Activated CD4-positive, CD25-positive, alpha-beta regulatory T cell treated with anti-CD3 and anti-CD28 coated beads, Interleukin-2, amount 50 U/mL, for 72 hours (primary cell): Measurements from ENCODE around the gene AKAP1.
A peak's percentile ranks its signal among the peaks of the same experiment; 100 is the strongest.
"Not testable (repeated sequence)": the region's sequence is repeated elsewhere in the genome, so short reads cannot be mapped to it uniquely, and the experiment has no call there.

Experiments
- DNase-seq: peaks from one replicate; pipeline ENCODE4 v3.0.0; 2021

AKAP1 gene

GRCh38 chr17:57078274-57078673 is 6.8 kb upstream of the AKAP1 start:
- no peak for DNase-seq

GRCh38 chr17:57080718-57081117 is 4.3 kb upstream of the AKAP1 start:
- DNase-seq = no peak

DNA sequence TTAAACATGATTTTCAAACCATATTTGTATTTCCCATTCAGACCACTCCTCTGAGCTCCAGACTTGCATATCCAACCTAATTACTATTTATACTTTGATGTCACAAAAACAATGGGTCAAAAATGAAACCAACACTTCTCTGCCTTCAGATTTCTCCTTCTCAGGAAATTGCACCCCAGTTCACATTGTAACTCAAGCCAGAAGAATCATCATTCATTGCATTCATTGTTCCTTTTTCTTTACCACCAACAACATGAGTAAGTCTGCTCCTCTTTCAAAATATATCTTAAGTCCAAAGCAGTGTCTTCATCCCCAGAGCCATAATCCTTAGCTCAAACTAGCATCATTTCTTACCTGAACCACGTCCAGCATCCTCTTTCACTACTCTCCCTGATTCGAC is 2.6 kb upstream of the AKAP1 start:
- DNase-seq = no peak

- DNase-seq = no peak
Measured at GRCh38 chr17:57084361-57084801, 665 bp upstream of the AKAP1 start.

GRCh38 chr17:57085448-57086068 is 512 bp downstream of the AKAP1 start:
- no peak for DNase-seq

DNA sequence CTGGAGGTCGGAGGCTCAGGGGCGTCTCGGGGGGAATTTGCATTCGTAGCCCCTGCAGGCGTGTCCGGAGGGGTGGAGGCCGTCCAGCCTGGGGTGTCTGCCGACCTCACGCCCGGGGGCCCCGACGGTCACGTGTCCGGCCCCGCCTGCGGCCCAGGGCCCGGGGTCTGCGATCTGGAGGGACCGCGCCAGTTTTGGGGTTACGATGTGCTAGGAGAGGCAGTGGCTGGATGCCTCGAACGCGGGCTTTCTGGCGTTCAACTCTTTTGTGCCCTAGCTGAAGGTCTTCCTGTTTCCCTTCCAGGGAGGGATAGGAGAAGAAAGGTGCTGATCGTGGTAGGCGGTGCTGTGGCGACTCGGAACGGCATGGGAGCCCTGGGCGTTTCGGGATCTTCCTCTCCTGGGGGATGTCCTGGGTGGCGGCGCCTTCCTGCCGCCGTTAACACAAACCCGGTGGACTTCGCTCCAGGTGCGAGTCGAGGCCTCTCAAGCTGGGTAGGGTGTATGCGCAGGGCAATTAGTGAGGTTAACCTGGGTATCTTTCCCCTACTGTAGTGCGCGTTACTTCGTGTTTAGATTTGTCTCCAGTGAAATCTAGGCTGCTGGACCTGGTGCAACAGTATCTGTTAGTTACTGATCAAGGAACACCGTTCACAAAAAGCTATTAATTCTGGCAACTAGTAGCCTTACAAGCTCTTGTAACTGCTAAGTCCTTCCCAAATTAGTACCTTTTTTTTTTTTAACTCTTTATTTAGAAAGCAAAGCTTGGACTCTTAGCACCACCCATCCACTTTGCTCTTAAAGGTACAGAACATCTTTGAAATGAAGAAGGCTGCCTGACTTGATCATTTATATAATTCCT is 1.3 kb downstream of the AKAP1 start:
- peak; percentile 41 for DNase-seq

GRCh38 chr17:57088298-57088697 is 3.3 kb downstream of the AKAP1 start:
- DNase-seq = no peak

GRCh38 chr17:57089391-57089790 is 4.3 kb downstream of the AKAP1 start:
- DNase-seq = no peak

DNA sequence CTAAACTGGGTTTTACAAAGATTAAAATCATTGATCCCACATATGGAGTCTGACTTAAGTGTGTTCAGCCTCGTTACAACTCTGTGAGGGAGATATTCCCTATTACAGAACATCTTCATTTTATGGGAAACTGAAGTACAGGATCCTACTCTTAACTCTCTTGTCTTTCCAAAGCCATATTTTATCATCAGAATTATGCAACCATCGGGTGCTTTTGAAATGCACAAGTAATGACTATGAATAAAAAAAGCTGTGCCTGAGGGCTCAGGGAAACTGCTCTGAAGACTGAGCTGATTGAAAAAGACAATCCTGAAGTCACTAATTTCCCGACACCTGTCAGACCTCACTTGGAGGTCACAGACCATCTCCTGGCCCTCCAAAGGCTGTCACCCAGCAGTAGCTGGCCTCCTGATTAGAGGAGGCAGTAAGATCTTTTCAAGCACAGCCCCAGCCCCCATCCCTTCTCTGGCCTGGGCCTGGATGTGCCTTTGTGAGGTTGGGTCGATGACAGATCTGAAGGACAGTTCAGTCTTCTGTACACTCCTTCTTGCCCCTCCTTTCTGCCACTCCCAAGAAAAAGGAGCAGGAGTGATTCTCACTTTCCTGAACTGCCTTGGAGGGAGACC is 5.6 kb downstream of the AKAP1 start:
- DNase-seq = no peak

DNA sequence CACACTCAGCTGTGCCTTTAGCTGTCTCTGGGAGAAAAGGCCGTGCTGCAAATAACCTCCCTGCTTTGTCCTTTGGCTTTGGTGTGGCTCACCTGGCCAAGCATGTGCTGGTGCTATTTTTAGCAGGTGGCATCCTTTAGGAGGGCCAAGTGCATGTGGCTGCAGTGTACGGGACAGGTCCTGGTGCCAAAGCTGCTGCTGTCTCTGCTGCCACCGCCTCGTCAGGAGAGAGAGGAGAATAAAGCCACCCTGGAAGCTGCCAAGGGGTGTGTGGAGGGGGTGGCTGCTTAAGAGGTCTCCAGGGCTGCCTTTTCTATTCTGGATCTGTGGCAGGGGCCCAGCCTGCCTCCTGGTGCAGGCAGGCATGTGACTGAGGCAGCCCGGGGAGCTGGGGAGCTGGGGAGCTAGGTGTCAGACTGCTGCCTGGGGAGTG is 6.2 kb downstream of the AKAP1 start:
- no peak for DNase-seq

GRCh38 chr17:57092171-57092570 is 7.1 kb downstream of the AKAP1 start:
- DNase-seq = no peak

DNA sequence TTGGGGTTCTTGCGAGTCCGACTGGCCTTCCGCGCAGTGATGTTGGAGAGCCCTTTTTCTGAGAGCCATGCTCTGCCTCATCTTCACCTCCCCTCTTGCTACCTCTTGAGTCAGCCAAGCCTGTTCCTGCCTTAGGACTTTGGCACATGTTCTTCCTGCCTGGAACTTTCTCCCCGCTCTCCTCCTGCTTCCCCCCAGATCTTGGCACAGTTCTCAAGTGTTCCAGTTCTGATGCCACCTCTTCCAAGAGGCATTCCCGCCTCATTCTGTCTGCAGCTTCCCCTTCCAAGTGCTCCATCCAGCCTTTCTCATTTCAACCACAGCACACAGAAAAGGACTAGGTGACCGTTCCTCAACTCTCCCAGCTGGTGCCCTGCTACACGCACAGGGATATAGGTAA is 7.7 kb downstream of the AKAP1 start:
- DNase-seq = no peak

- no peak for DNase-seq
Measured at GRCh38 chr17:57096472-57097202, 11.6 kb downstream of the AKAP1 start.

GRCh38 chr17:57097832-57098421 is 12.9 kb downstream of the AKAP1 start:
- DNase-seq = no peak

DNA sequence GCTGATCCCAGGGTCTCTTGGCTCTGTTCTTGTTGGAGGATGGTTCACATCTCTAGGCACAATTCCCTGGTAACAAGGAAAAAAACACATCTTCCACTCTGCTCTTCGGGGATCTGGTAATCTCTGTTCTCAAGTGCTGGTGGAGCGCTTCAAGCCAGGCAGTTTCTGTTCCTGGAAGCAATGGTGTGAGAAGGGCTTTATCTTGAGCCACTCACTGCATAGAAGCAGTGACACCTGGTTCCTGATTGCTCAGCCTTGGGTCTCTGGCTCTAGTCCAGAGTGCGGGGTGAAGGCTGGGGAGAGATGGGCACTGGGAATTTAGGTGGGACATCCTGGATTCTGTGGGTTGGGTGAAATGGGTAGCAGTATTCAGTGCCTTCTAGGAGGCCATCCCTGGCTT is 14.1 kb downstream of the AKAP1 start:
- no peak for DNase-seq

GRCh38 chr17:57102122-57102521 is 17.1 kb downstream of the AKAP1 start:
- DNase-seq = no peak

GRCh38 chr17:57102660-57103059 is 17.6 kb downstream of the AKAP1 start:
- DNase-seq = not testable (repeated sequence)

- DNase-seq = no peak
Measured at GRCh38 chr17:57104461-57105175, 19.6 kb downstream of the AKAP1 start.

GRCh38 chr17:57105591-57105990 is 20.5 kb downstream of the AKAP1 start:
- no peak for DNase-seq

DNA sequence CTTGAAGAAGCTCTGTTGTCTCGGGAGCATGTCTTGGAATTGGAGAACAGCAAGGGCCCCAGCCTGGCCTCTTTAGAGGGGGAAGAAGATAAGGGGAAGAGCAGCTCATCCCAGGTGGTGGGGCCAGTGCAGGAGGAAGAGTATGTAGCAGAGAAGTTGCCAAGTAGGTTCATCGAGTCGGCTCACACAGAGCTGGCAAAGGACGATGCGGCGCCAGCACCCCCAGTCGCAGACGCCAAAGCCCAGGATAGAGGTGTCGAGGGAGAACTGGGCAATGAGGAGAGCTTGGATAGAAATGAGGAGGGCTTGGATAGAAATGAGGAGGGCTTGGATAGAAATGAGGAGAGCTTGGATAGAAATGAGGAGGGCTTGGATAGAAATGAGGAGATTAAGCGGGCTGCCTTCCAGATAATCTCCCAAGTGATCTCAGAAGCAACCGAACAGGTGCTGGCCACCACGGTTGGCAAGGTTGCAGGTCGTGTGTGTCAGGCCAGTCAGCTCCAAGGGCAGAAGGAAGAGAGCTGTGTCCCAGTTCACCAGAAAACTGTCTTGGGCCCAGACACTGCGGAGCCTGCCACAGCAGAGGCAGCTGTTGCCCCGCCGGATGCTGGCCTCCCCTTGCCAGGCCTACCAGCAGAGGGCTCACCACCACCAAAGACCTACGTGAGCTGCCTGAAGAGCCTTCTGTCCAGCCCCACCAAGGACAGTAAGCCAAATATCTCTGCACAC is 21.2 kb downstream of the AKAP1 start:
- DNase-seq = no peak

GRCh38 chr17:57106836-57107497 is 21.9 kb downstream of the AKAP1 start:
- DNase-seq = no peak
